ENCODE results near the gene FMNL2. TPM values are rescaled to one million over a fixed set of nuclear protein-coding genes. Genes with fewer than 3 reads are reported as not detected.

FMNL2 gene
- total RNA-seq, 1 donor from 2014 or later, result 34.3 TPM

DNA sequence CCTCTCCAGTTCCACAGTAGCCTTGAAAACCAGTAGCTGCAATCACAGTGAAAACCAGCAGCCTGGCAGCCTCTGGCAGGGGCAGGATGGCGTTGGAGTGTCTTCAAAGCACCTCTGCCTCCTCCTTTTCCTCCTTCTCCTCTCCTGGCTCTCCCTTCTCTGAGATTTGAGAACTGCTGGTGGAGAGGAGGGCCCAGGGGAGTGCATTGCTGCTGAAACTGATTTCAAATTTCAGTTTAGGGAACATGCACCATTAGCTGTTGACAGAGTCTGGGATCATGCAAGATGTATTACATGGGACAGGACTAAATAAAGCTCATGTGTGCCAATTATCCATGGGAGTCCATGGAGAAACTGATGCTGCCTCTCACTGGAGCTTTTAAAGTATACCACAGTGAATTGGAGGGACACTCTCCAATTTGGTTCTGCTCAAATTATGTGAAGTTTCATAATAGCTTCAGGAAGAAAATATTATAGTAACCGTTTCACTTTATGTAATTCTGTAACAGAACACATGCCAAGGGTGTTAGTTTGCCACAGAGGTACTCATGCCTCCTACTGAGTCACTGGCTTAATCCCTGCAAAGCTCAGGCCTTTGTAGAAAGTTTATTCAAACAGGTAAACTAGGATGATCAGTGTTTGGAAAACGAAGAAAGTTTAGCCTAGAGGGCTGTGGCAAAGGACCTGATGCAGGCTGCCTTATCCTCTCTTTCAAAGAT is 236.2 kb downstream of the FMNL2 start:
- no peak for FAIRE-seq
- Histone ChIP-seq H4K20me1 (ENCODE audit: insufficient read depth, low read length) (no peaks in the 10 kb centered on the region), H2AFZ (ENCODE audit: low read depth, low read length) (no peak overlapping the region), H3K9me3 (ENCODE audit: insufficient read depth, low read depth, low read length) (no peaks in the 10 kb centered on the region), H3K79me2 (ENCODE audit: insufficient read depth, low read length) (no peaks in the 10 kb centered on the region), H3K9ac (ENCODE audit: low read length) (no peak overlapping the region), H3K4me3 (ENCODE audit: insufficient read depth, low read depth, low read length) (no peak overlapping the region), H3K27ac (ENCODE audit: low read depth, low read length) (no peak overlapping the region), H3K4me2 (ENCODE audit: low read length) (peak overlapping the region; percentile 20), H3K36me3 (ENCODE audit: insufficient read depth, low read length) (no peaks in the 10 kb centered on the region), H3K4me1 (ENCODE audit: insufficient read depth, low read length) (peaks cover 23% of the 10 kb centered on the region), H3K27me3 (ENCODE audit: insufficient read depth, low read length) (no peaks in the 10 kb centered on the region)
- H3K36me3 Mint-ChIP-seq (ENCODE audit: low read depth, unreplicated experiment), result peaks cover 7% of the 10 kb centered on the region
- no peaks in the 10 kb centered on the region for H3K9me3 Mint-ChIP-seq (ENCODE audit: unreplicated experiment)
- no peaks in the 10 kb centered on the region for H3K27me3 Mint-ChIP-seq (ENCODE audit: low read depth, unreplicated experiment)
- peak overlapping the region; percentile 47 for H3K27ac Mint-ChIP-seq (ENCODE audit: unreplicated experiment)
- DNase-seq (ENCODE audit: low read depth), result no peak
- H3K4me1 Mint-ChIP-seq (ENCODE audit: low read depth, unreplicated experiment), result peaks cover 31% of the 10 kb centered on the region
- TF ChIP-seq, protein P1, sequence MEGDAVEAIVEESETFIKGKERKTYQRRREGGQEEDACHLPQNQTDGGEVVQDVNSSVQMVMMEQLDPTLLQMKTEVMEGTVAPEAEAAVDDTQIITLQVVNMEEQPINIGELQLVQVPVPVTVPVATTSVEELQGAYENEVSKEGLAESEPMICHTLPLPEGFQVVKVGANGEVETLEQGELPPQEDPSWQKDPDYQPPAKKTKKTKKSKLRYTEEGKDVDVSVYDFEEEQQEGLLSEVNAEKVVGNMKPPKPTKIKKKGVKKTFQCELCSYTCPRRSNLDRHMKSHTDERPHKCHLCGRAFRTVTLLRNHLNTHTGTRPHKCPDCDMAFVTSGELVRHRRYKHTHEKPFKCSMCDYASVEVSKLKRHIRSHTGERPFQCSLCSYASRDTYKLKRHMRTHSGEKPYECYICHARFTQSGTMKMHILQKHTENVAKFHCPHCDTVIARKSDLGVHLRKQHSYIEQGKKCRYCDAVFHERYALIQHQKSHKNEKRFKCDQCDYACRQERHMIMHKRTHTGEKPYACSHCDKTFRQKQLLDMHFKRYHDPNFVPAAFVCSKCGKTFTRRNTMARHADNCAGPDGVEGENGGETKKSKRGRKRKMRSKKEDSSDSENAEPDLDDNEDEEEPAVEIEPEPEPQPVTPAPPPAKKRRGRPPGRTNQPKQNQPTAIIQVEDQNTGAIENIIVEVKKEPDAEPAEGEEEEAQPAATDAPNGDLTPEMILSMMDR (IDR thresholded peaks at IDR 0.05; ENCODE audit: insufficient read depth, low read depth, low read length), result no peak
- no peak for TF ChIP-seq EZH2 (IDR thresholded peaks at IDR 0.05; ENCODE audit: insufficient read depth, low read length)
- H3K4me3 Mint-ChIP-seq (ENCODE audit: unreplicated experiment), result no peak overlapping the region

DNA sequence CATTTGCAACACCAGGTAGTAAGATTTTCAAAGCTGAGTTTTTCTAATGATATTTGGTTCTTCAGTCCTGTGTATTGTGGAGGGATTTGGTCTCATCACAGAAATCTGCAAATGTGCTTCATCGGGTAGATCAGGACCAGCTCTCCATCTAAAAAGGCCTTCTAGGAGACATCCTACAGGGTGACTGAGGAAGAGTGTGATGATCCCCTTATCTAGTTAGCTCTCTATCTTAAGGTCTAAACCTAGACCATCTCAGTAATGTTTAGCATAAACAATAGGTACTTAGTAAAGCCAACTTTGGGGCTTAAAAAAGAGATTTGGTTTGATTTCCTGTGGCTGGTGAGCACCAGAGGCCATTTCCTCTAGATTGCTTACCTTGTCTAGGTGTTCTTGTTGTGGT is 237.1 kb downstream of the FMNL2 start:
- TF ChIP-seq EZH2 (IDR thresholded peaks at IDR 0.05; ENCODE audit: insufficient read depth, low read length), result no peak
- TF ChIP-seq, protein P1 (IDR thresholded peaks at IDR 0.05; ENCODE audit: insufficient read depth, low read depth, low read length), result no peak
- DNase-seq (ENCODE audit: low read depth), result no peak
- Histone ChIP-seq H3K4me2 (ENCODE audit: low read length) (no peak overlapping the region), H3K27ac (ENCODE audit: low read depth, low read length) (no peak overlapping the region), H3K4me3 (ENCODE audit: insufficient read depth, low read depth, low read length) (no peak overlapping the region), H3K9ac (ENCODE audit: low read length) (no peak overlapping the region), H3K27me3 (ENCODE audit: insufficient read depth, low read length) (no peaks in the 10 kb centered on the region), H3K9me3 (ENCODE audit: insufficient read depth, low read depth, low read length) (no peaks in the 10 kb centered on the region), H4K20me1 (ENCODE audit: insufficient read depth, low read length) (no peaks in the 10 kb centered on the region), H3K79me2 (ENCODE audit: insufficient read depth, low read length) (no peaks in the 10 kb centered on the region), H3K36me3 (ENCODE audit: insufficient read depth, low read length) (no peaks in the 10 kb centered on the region), H3K4me1 (ENCODE audit: insufficient read depth, low read length) (peaks cover 16% of the 10 kb centered on the region), H2AFZ (ENCODE audit: low read depth, low read length) (no peak overlapping the region)
- Mint-ChIP-seq H3K4me3 (ENCODE audit: unreplicated experiment) (no peak overlapping the region), H3K4me1 (ENCODE audit: low read depth, unreplicated experiment) (peaks cover 27% of the 10 kb centered on the region), H3K36me3 (ENCODE audit: low read depth, unreplicated experiment) (peaks cover 7% of the 10 kb centered on the region), H3K9me3 (ENCODE audit: unreplicated experiment) (no peaks in the 10 kb centered on the region), H3K27ac (ENCODE audit: unreplicated experiment) (peak overlapping the region; percentile 62), H3K27me3 (ENCODE audit: low read depth, unreplicated experiment) (no peaks in the 10 kb centered on the region)
- no peak for FAIRE-seq

DNA sequence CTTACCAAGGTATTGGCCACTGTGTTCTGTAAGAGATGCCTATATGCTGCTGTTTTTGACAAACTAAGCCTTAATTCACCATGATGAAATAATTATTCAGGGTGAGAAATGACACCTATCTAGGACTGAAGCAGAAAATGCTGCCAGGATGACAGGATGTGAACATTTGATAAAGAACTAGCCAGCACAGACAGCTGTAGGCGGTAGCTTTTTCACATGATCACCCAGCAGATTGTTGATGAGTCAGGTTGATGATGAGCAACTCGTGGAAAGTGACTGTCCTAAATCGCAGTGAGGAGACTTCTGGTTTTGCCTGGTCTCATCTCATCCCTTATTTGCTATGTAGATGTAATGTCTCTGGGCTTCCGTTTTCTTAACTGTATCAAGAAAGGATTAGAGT is 238.2 kb downstream of the FMNL2 start:
- Histone ChIP-seq H4K20me1 (ENCODE audit: insufficient read depth, low read length) (no peaks in the 10 kb centered on the region), H2AFZ (ENCODE audit: low read depth, low read length) (no peak overlapping the region), H3K36me3 (ENCODE audit: insufficient read depth, low read length) (no peaks in the 10 kb centered on the region), H3K27me3 (ENCODE audit: insufficient read depth, low read length) (no peaks in the 10 kb centered on the region), H3K4me2 (ENCODE audit: low read length) (no peak overlapping the region), H3K4me1 (ENCODE audit: insufficient read depth, low read length) (peaks cover 18% of the 10 kb centered on the region), H3K4me3 (ENCODE audit: insufficient read depth, low read depth, low read length) (no peak overlapping the region), H3K9me3 (ENCODE audit: insufficient read depth, low read depth, low read length) (no peaks in the 10 kb centered on the region), H3K79me2 (ENCODE audit: insufficient read depth, low read length) (no peaks in the 10 kb centered on the region), H3K9ac (ENCODE audit: low read length) (no peak overlapping the region), H3K27ac (ENCODE audit: low read depth, low read length) (no peak overlapping the region)
- TF ChIP-seq, protein P1 (IDR thresholded peaks at IDR 0.05; ENCODE audit: insufficient read depth, low read depth, low read length), result no peak
- no peak for TF ChIP-seq EZH2 (IDR thresholded peaks at IDR 0.05; ENCODE audit: insufficient read depth, low read length)
- Mint-ChIP-seq H3K27ac (ENCODE audit: unreplicated experiment) (peak overlapping the region; percentile 60), H3K4me1 (ENCODE audit: low read depth, unreplicated experiment) (peaks cover 20% of the 10 kb centered on the region), H3K27me3 (ENCODE audit: low read depth, unreplicated experiment) (no peaks in the 10 kb centered on the region), H3K4me3 (ENCODE audit: unreplicated experiment) (no peak overlapping the region), H3K9me3 (ENCODE audit: unreplicated experiment) (no peaks in the 10 kb centered on the region), H3K36me3 (ENCODE audit: low read depth, unreplicated experiment) (peaks cover 7% of the 10 kb centered on the region)
- DNase-seq (ENCODE audit: low read depth), result peak; percentile 78
- FAIRE-seq, result peak; percentile 93

All from astrocyte (in vitro differentiated cells and primary cell).